DND-41 (cell line): ENCODE data around the gene ARHGEF2.

Experiments used
- EZH2 ChIP-seq: IDR thresholded peaks from 3 replicates; pipeline ENCODE4 v1.6.1; 2012; ENCODE audit warnings: borderline replicate concordance, low read depth, mild to moderate bottlenecking, moderate library complexity, low read length, inconsistent platforms; ENCODE audit not compliant: severe bottlenecking
- TF ChIP-seq, protein P1 (sequence below): IDR thresholded peaks from 2 replicates; pipeline ENCODE4 v1.5.1; 2012; ENCODE audit warnings: borderline replicate concordance, low read length, moderate library complexity, mild to moderate bottlenecking; ENCODE audit not compliant: poor library complexity, severe bottlenecking; ENCODE audit errors: extremely low read depth

DNA sequence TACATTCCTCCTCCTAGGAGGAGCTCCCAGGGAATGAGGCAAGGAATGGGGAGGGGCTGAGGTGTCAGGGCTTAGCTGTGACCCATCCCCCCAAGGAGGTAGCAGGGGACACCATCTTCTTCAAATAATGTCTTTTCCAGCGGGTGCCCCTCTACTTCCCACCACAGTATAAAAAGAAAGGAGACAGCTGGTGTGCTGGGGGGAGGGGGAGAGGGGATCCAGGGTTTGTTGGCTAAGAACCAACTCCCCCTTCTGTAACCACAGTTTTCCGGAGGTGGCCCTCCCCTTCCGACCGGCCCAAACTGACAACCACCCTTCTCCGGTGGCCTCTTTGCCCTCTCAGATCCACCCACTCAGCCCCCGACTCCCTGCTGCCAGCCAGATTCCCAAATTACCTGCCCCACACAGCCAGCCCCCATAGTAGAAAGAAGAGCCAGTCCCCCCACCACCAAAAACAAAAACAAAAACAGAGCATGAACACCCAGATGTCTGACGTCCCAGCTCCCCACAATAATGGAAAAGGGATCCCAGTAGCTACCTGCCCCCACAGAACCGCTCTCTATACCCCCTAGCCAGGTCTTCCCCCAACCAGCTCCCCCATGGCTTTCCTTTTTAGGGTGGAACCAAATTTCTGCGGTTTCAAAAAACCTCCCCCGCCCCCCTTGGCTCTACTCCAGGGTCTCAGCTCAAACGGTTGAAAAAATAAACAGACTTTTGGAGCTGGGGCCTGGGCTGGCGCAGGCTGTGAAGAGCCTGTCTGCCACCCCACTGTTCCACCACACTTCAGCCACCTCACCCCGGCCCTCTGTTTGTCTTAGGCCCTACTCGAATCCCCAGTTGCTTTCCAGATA is 2.1 kb downstream of the ARHGEF2 start:
- TF ChIP-seq, protein P1, sequence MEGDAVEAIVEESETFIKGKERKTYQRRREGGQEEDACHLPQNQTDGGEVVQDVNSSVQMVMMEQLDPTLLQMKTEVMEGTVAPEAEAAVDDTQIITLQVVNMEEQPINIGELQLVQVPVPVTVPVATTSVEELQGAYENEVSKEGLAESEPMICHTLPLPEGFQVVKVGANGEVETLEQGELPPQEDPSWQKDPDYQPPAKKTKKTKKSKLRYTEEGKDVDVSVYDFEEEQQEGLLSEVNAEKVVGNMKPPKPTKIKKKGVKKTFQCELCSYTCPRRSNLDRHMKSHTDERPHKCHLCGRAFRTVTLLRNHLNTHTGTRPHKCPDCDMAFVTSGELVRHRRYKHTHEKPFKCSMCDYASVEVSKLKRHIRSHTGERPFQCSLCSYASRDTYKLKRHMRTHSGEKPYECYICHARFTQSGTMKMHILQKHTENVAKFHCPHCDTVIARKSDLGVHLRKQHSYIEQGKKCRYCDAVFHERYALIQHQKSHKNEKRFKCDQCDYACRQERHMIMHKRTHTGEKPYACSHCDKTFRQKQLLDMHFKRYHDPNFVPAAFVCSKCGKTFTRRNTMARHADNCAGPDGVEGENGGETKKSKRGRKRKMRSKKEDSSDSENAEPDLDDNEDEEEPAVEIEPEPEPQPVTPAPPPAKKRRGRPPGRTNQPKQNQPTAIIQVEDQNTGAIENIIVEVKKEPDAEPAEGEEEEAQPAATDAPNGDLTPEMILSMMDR: no peak
- TF ChIP-seq EZH2: no peak
